PFSK-1 (cell line): Measurements from ENCODE around the gene RMND5A.

ENCODE experiments used
- FOXP2 ChIP-seq: optimal IDR thresholded peaks from 2 replicates; pipeline ENCODE3; 2011; ENCODE audit warnings: borderline replicate concordance, control low read depth, inconsistent platforms; ENCODE audit not compliant: insufficient read depth; ENCODE audit errors: extremely low read length, extremely low read depth
- POLR2AphosphoS5 ChIP-seq: IDR thresholded peaks from 2 replicates; pipeline ENCODE4 v1.6.1; 2012; ENCODE audit warnings: low read depth, mild to moderate bottlenecking, control low read depth, low read length, moderate library complexity
- REST ChIP-seq, 2 experiments: IDR thresholded peaks; 2 replicates each; pipeline versions ENCODE4 v1.6.1 to v1.8.0; 2011 to 2012; ENCODE audit warnings: low read depth in 2 of 2, low read length in 2 of 2, control low read depth in 1 of 2, inconsistent platforms in 1 of 2, mild to moderate bottlenecking in 1 of 2, moderate library complexity in 1 of 2; ENCODE audit not compliant: insufficient read depth in 1 of 2
- SIN3A ChIP-seq: IDR thresholded peaks from 2 replicates; pipeline ENCODE4 v1.6.1; 2012; ENCODE audit warnings: mild to moderate bottlenecking, low read length, moderate library complexity, borderline replicate concordance; ENCODE audit not compliant: insufficient read depth
- TAF1 ChIP-seq: IDR thresholded peaks from 2 replicates; pipeline ENCODE4 v1.6.1; 2012; ENCODE audit warnings: low read length, control low read depth, borderline replicate concordance; ENCODE audit not compliant: insufficient read depth

GRCh38 chr2:86806059-86806857 is 86.2 kb downstream of the RMND5A start:
- no peak for TF ChIP-seq POLR2AphosphoS5
- TF ChIP-seq TAF1: no peak
- no peak for TF ChIP-seq REST (IDR thresholded peaks at IDR 0.05; ENCODE audit: insufficient read depth in 1 of 2, low read depth in 2 of 2, low read length in 2 of 2)
- no peak for TF ChIP-seq SIN3A
- no peak for TF ChIP-seq FOXP2
